Measurements from ENCODE around the gene CHCHD6.

Gene CHCHD6

GRCh38 chr3:126963261-126964190 is 259.5 kb downstream of the CHCHD6 start:
- DNase-seq, result no peak

- DNase-seq, result no peak
Measured at GRCh38 chr3:126964261-126964660, 260.2 kb downstream of the CHCHD6 start.

GRCh38 chr3:126964950-126965349 is 260.9 kb downstream of the CHCHD6 start:
- DNase-seq, result no peak

GRCh38 chr3:126965526-126966080 is 261.6 kb downstream of the CHCHD6 start:
- no peak for DNase-seq

- no peak for DNase-seq
Measured at GRCh38 chr3:126967386-126967785, 263.3 kb downstream of the CHCHD6 start.

GRCh38 chr3:126968391-126969390 is 264.7 kb downstream of the CHCHD6 start:
- DNase-seq, result no peak

GRCh38 chr3:126969586-126969985 is 265.5 kb downstream of the CHCHD6 start:
- DNase-seq, result no peak

GRCh38 chr3:126970101-126970500 is 266.1 kb downstream of the CHCHD6 start:
- DNase-seq, result no peak

- no peak for DNase-seq
Measured at GRCh38 chr3:126970921-126971320, 266.9 kb downstream of the CHCHD6 start.

- peak; percentile 98 for DNase-seq
Measured at GRCh38 chr3:126971891-126972351, 267.9 kb downstream of the CHCHD6 start.

- no peak for DNase-seq
Measured at GRCh38 chr3:126972866-126973265, 268.8 kb downstream of the CHCHD6 start.

- DNase-seq, result no peak
Measured at GRCh38 chr3:126973814-126974213, 269.8 kb downstream of the CHCHD6 start.

GRCh38 chr3:126974756-126975155 is 270.7 kb downstream of the CHCHD6 start:
- DNase-seq, result no peak

- no peak for DNase-seq
Measured at GRCh38 chr3:126976906-126977305, 272.9 kb downstream of the CHCHD6 start.

GRCh38 chr3:126977821-126978220 is 273.8 kb downstream of the CHCHD6 start:
- DNase-seq, result no peak

- DNase-seq, result no peak
Measured at GRCh38 chr3:126978291-126978690, 274.3 kb downstream of the CHCHD6 start.

GRCh38 chr3:126979046-126979628 is 275.1 kb downstream of the CHCHD6 start:
- peak; percentile 34 for DNase-seq

- no peak for DNase-seq
Measured at GRCh38 chr3:126980266-126980811, 276.3 kb downstream of the CHCHD6 start.

GRCh38 chr3:126982126-126982470 is 278.1 kb downstream of the CHCHD6 start:
- DNase-seq, result peak; percentile 95

GRCh38 chr3:126982471-126983175 is 278.6 kb downstream of the CHCHD6 start, which contains the start of gene PLXNA1:
Gene PLXNA1, plus strand, starts transcription at chr3:126983115. Its CDS starts 5,479 bp downstream, at chr3:126988594.
- peak; percentile 80 for DNase-seq

- DNase-seq, result peak; percentile 34
Measured at GRCh38 chr3:126983276-126983652, 279.2 kb downstream of the CHCHD6 start.

All from inflammatory macrophage treated with lipopolysaccharide for 4 hours (primary cell).